Middle frontal gyrus (tissue), 1 donor: ENCODE measurements around the gene GPR146.
"Not testable (repeated sequence)": the region's sequence is repeated elsewhere in the genome, so short reads cannot be mapped to it uniquely, and the experiment has no call there.

Experiments used
- DNase-seq: peaks from one replicate; pipeline ENCODE4 v3.0.0-alpha.2; 2015; ENCODE audit warnings: low spot score; ENCODE audit errors: extremely low spot score

The GPR146 gene

DNA sequence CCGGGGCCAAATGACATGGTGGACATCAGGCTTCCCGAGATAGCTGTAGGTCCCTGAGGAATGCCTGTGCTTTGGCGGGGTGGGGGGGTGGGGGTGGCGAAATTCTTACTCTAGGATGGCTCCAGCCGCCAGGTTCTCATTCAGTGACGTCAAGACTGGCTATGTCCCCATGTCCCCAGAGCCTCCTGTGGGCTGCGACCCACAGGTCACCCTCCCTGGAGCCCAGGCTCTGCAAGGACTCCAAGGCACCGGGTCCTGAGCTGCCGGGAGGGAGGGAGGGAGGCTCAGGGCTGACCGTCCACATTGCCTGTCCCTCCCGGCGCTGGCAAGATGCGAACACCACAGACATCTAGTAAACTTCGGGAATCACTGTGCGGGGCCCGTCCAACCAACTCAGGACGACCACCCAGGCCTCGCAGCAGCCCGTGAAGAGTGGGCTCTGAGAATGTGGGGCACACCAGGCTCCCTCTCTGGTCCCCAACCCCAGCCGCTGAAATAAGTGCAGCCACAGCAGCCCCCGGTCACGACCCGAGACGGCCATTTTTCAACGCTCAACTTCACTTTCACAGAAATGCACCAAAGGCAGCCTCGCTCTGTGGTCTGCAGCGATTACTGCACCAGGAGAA is 12.6 kb downstream of the GPR146 start:
- no peak for DNase-seq

DNA sequence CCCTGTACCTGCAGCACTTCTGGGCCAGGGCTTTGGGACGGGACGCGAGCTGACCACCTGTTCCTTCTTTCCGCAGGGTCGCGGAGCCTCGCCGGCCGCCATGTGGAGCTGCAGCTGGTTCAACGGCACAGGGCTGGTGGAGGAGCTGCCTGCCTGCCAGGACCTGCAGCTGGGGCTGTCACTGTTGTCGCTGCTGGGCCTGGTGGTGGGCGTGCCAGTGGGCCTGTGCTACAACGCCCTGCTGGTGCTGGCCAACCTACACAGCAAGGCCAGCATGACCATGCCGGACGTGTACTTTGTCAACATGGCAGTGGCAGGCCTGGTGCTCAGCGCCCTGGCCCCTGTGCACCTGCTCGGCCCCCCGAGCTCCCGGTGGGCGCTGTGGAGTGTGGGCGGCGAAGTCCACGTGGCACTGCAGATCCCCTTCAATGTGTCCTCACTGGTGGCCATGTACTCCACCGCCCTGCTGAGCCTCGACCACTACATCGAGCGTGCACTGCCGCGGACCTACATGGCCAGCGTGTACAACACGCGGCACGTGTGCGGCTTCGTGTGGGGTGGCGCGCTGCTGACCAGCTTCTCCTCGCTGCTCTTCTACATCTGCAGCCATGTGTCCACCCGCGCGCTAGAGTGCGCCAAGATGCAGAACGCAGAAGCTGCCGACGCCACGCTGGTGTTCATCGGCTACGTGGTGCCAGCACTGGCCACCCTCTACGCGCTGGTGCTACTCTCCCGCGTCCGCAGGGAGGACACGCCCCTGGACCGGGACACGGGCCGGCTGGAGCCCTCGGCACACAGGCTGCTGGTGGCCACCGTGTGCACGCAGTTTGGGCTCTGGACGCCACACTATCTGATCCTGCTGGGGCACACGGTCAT is 13.3 kb downstream of the GPR146 start:
- DNase-seq, result no peak

DNA sequence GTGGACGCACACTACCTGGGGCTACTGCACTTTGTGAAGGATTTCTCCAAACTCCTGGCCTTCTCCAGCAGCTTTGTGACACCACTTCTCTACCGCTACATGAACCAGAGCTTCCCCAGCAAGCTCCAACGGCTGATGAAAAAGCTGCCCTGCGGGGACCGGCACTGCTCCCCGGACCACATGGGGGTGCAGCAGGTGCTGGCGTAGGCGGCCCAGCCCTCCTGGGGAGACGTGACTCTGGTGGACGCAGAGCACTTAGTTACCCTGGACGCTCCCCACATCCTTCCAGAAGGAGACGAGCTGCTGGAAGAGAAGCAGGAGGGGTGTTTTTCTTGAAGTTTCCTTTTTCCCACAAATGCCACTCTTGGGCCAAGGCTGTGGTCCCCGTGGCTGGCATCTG is 14.0 kb downstream of the GPR146 start:
- no peak for DNase-seq

DNA sequence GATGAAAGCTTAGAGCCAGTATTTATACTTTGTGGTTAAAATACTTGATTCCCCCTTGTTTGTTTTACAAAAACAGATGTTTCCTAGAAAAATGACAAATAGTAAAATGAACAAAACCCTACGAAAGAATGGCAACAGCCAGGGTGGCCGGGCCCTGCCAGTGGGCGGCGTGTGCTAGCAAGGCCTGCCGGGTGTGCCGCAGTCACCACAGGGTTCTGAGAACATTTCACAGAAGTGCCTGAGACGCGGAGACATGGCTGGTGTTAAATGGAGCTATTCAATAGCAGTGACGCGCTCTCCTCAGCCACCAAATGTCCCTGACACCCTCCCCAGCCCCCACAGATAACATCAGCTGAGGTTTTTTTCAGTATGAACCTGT is 14.5 kb downstream of the GPR146 start:
- DNase-seq, result no peak

DNA sequence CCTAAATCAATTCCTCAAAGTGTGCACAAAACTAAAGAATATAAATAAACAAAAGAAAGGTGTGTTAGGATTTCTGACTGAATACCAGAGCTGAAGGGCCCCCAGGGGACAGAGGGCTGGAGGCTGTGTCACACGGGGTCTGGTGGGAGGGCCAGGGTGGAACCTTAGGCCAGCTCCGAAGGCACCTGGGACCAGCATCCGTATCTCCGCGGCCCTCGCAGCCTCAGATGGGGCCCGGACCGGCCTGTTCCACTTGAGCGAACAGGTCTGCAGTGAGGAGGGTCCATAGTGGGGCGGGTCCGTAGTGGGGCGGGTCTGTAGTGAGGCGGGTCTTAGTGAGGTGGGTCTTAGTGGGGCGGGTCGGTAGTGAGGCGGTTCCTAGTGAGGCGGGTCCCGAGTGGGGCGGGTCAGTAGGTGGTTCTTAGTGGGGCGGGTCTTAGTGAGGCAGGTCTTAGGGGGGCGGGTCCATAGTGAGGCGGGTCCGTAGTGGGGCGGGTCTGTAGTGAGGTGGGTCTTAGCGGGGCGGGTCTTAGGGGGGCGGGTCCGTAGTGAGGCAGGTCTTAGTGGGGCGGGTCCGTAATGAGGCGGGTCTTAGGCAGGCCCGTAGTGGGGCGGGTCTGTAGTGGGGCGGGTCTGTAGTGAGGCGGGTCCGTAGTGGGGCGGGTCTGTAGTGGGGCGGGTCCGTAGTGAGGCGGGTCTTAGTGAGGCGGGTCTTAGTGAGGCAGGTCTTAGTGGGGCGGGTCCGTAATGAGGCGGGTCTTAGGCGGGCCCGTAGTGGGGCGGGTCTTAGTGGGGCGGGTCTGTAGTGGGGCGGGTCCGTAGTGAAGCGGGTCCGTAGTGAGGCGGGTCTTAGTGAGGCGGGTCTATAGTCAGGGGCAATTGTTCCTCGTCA is 15.1 kb downstream of the GPR146 start:
- DNase-seq, result no peak

DNA sequence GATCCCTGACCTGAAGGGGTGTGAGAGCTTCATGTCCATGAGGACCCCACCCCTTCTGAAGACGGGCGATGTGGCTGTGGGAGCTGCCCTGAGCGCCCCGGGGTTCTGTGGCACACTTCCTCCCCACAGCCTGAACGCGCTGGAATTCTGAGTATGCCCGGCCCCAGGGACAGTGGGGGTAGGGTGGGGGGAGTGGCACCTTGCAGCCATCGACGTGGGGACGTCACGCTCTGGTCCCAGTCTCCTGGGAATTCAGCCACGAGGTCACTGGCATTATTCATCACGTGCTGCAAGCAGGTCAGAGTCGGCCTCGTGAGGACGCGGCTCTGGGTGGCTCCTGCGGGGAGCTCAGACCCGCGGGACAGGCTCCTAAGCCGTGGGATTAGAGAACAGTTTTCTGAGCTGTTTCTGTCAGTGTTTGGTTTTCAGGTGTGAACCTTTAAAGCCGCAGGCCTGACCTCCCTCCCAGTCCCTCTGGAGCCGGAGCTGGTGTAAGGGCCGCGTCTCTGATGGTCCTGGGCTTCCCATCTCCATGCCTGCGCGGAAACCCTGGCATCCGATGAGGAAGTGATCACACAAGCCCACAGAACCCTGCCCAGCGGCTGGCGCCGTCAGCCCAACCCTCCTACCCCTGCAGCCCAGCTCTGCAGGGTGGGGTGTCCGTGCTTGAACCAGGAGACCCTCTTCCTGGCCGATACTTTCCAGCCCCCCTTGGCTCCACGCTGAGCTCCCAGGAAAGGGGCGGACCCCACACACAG is 16.1 kb downstream of the GPR146 start:
- no peak for DNase-seq

DNA sequence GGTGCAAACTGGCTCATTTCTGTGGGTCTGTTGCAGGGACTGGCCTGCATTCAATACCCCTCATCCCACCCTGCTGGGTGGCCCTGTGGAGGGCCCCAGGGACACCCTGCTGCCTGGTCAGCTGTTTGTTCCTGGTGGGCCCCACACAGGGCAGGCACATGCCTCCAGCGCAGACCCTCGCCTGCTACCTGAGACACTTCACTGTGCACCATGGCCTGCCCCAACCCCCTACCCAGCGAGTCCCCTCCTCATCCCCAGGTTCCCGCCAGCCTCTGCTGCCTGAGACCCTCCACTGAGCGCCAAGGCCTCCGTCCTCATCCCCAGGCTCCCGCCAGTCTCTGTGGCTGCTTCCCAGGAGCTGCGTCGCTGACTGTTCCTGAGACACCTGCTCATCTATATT is 16.8 kb downstream of the GPR146 start:
- DNase-seq, result no peak

DNA sequence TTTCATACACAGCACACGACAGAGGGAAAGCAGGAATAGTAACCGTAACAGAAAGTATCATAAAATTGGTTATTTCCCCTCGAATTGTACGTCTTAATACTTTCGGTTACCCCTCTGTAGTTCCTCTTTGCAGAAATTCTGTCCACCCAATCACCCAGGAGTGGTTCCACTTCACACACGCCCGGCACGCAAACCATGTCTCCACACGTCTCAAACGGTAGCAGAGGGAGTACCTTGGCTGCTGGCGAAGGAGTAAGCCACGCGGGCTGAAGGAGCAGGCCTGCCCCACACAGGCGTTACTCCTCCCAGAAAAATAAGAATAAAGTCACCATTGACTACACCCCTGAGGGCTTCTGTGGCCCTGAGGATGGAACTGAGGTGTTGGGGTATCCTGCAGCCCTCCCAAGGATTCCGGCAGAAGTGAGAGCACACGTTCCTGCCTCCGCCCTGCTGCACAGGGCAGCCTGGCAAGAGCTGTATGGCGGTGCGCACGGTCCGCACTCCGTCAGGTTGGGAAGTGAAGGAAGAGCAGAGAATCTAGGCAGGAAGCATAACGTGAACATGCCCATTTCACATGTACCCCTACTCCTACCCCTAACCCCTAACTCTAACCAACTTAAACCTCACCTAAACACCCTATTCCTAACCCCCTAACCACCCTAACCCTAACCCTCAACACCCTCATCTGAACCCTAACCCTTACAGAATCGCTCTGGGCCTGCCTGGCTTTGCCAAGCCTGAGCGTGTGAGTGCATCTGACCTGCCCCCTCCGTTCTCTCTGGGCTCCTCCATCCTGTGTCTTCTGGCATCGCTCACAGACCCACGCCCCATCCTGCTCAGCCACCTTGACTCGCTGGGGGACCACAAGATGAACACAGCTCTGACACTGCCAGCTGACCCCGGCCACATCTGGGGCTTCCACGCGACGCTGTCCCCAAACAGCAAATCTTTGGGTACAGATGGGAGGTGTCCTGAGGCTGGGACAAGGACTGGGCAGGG is 18.2 kb downstream of the GPR146 start:
- DNase-seq, result no peak

DNA sequence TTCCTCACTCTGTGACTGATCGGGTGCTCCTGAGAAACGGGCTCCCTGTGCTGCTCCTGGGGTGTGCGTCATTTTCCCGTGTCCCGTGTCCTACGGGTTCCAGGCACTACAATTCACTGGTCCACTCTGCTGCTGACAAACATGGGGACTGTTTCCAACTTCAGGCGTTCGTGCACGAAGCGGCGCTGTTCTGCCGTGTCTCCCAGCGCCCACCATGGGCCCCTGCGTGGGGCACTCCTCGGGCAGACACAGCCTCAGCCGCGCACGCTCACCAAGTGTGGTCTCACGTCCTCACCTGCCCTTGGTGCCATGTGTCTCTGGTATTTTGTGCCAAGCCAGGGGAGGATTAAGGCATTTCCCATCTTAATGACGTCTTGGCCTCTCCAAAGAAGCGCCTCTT is 19.0 kb downstream of the GPR146 start:
- no peak for DNase-seq

DNA sequence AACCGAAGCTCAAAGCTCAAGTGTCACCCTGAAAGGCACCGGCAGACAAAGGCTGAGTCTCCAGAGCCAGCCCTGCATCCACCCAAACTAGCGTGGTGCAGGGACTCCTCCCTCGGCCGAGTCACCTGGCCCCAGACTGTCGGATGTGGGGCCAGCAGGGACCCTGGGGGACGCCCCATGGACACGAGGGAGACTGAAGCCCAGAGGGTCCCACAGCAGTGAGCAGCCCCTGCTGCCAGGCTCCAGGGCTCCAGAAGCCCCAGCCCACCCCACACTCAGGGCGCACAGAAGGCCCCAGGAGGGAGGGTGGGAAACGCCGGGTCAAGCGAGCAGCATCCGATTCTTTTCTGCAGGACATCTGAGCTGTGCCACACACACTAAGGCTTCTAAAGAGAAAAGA is 20.2 kb downstream of the GPR146 start:
- DNase-seq, result no peak

DNA sequence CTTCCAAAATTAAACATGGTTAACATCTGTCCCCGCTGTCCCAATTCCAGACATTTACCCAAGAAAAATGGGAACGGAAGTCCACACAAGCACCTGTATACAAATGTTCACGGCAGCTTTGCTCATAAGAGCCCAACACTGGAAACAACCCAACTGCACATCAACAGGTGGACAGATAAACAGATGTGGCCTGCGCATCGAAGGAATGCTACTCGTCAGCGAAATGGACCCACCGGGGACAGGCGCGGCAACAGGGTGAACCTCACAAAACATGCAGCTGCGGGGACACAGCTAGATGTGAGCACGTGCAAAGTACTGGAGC is 20.9 kb downstream of the GPR146 start:
- DNase-seq, result no peak

DNA sequence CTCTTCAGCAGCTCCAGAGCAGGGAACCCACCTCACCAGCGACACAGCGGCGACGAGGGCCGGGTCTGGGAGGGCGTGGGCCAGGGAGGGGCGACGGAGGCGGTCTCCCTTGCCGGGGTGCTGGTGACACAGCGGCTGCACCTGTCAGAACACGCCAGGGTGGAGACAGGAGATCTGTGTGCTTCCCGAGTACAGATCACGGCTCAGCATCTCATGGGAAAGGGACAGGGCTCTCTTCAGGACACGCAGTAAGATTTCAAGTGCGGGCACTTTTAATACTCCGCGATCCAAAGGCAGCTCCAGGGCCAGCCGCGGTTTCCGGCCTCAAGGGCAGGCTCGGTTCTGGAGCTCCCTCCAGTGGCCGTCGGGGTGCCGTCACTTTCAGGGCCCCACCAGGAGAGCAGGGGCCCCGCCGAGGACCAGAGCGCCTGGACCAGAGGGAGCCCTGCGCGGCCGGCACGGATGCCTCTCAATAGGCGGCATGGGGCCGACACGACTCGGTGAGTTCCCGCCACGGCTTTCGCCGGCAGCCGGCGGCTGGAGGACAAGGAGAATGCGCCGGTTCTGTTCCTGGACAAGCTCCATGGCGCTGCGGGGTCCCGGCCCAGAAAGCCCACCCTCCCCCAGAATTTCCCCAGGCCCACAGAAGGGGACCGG is 21.4 kb downstream of the GPR146 start:
- DNase-seq, result peak; percentile 65

DNA sequence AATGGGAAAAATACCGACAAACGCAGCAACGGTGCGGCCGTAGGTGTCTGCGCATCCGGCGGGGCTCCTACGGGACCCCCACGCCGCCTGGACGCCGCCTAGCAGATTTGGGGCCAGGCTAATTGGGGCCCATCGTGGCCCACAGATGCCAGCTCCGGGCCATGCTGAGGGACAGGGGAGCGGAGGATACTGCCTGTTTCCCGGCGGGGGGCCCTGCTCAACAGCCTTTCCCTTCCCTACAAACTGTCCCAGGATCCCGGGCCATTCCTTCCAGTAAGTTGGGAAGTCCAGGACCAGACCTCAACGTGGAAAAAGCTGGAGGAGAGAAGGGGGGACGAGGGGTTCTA is 21.9 kb downstream of the GPR146 start:
- no peak for DNase-seq

DNA sequence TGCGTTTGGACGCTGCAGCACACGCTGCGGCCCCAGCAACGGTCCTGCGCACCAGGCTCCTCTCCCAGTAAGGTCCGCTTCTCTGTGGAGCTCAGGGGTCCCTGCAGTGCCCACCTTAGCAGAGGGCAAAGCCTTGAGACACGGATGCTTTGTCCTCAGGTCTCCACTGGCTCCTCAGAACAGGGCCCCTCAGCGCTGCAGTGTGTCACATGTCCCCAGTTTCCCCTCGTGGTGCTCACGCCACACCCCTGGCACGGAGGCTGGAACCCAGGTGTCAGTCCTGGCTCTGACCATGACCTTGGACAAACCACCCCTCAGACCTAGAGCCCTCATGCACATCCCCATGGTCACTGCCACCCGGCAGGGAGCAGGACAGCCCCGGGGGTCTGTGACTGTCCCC is 23.7 kb downstream of the GPR146 start:
- no peak for DNase-seq

DNA sequence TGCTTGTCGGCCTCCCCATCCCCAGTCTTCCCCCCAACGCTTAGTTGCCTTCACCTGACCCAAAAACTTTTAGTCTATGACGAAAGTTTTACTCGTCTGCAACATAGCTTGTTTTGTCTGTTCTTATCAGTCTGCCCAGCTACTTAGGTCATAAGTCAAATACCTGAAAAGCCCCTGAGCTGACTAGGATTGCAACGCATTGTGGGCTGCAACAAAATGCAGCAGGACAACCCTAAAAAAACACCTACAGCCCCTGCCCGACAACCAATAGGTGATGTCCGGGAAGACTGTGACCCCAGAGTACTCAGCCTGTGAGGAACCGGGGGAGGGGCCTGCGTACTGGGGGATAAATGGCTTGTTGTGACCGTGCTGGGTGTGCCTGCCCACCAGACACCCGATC is 24.3 kb downstream of the GPR146 start:
- DNase-seq, result no peak

DNA sequence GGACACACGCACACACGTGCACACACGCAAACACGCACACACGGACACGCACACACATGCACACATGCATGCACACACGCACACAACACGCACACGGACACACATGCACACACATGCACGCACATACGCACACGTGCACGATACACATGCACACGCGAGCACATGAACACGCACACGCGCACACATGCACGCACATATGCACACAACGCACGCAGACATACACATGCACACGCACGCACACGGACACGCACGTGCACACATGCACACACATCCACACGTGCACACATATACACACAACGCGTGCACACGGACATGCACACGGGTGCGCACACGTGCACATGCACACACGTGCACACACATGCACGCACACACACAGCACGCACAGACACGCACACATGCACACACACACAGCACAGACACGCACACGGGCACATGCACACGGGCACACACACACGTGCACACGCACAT is 26.2 kb downstream of the GPR146 start:
- no peak for DNase-seq

DNA sequence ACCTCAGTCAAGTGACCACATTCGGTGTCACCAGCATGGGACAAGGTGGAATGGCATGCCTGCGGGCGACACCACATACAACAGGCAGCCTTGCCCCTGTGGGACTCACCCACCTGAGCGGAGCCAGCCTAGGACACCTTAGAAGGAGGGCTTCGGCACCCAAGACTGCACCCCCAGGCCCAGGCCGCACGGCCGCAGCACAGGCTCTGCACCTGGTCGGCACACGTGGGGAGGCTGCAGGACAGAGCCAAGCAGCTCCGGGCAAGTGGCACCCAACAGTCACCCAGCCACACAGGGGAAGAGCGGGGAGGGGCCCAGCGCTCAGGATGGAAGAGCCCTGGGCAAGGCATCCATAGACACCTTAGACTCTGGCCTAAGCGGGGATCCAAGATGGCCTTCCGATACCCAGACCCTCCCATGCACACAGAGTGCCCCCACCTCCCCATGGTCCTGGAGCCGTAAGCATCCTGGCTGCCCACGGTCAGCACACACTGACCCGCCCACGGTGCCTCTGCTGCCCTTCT is 27.4 kb downstream of the GPR146 start:
- no peak for DNase-seq

DNA sequence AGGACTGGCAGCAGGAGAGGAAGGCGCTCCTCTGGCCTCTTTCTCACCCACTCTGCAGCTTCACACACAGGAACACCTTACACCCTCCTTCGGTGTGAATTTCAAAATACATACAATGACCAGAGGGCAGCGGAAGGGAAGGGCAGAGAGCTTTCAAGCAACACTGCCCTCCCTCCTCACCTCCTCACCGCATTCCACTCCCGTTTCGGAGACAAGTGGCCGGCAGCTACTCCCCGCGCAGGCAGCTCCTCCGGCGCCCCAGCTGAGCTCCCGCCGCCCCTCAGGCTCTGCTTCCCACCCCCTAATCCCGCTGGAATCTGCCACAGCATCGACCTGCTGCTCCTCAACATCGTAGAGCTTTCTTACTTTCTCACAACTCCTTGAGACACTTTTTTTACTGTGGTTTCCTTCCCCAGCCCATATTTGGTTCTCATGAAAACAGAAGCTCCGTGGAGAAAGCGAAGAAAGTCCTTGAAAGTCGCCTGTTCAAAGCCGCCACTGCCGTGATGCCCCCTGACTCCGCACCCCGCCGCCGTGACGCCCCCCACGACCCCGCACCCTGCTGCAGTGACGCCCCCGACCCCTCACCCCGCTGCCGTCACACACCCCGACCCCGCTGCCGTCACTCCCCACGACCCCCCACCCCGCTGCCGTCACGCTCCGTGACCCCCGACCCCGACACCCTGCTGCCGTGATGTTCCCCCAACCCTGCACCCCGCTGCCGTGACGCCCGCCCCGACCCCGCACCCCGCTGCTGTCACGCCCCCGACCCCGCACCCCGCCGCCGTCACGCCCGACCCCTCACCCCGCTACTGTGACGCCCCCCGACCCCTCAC is 29.0 kb downstream of the GPR146 start:
- DNase-seq, result no peak

DNA sequence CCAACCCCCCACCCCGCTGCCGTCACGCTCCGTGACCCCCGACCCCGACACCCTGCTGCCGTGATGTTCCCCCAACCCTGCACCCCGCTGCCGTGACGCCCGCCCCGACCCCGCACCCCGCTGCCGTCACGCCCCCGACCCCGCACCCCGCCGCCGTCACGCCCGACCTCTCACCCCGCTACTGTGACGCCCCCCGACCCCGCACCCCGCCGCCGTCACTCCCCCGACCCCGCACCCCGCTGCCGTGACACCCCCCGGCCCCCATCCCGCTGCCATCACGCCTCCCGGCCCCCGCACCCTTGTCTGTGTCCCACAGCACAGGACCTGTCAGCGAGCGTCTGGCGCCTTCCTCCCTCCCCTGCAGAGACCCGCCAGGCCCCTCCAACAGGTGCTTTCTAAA is 29.7 kb downstream of the GPR146 start:
- DNase-seq, result not testable (repeated sequence)
